T-helper 1 cell treated with Interleukin-12 subunit alpha and Interleukin-12 subunit beta and Interleukin-4 antibody, amounts not matched to agents 30 μg/mL and 1 μg/mL, for 36 hours (primary cell): Measurements from ENCODE around the gene CD74.
"Not testable (repeated sequence)": the region's sequence is repeated elsewhere in the genome, so short reads cannot be mapped to it uniquely, and the experiment has no call there.

Experiments
- H3K27ac Mint-ChIP-seq: one replicate; pipeline ENCODE4 v1.8.0; 2021; ENCODE audit warnings: mild to moderate bottlenecking, mixed read lengths
- H3K27me3 Mint-ChIP-seq: one replicate; pipeline ENCODE4 v1.8.0; 2021; ENCODE audit warnings: low read depth, mixed read lengths
- H3K36me3 Mint-ChIP-seq: one replicate; pipeline ENCODE4 v1.8.0; 2021; ENCODE audit warnings: low read depth, mixed read lengths
- H3K4me1 Mint-ChIP-seq: one replicate; pipeline ENCODE4 v1.8.0; 2021; ENCODE audit warnings: low read depth, mixed read lengths
- H3K4me3 Mint-ChIP-seq: one replicate; pipeline ENCODE4 v1.8.0; 2021; ENCODE audit warnings: mild to moderate bottlenecking, moderate library complexity, mixed read lengths
- H3K9me3 Mint-ChIP-seq: one replicate; pipeline ENCODE4 v1.8.0; 2021; ENCODE audit warnings: mixed read lengths

Gene CD74

DNA sequence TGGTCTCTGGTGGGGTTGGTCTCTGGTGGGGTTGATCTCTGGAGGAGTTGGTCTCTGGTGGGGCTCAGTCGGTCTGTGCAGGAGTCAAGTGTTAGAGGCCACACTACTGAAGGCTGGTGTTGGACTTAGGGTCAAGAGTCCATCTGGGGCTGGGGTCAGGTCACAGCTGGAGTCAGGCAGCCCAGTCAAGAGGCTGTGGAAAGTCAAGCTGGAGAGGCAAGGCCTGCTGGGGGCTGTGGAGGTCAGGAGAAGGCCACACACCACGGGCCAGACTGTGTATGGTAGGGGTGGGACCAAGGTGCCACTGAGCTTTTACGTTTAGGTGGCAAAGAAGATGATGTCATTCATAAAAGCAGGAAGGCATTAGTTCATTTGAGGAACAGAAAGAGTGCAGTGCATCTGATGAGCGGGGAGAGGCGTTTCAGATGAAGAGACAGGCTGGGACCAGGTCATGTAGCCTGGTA is 16.7 kb upstream of the CD74 start:
- H3K27me3 Mint-ChIP-seq: peaks cover 7% of the 10 kb centered on the region
- H3K36me3 Mint-ChIP-seq: no peaks in the 10 kb centered on the region

DNA sequence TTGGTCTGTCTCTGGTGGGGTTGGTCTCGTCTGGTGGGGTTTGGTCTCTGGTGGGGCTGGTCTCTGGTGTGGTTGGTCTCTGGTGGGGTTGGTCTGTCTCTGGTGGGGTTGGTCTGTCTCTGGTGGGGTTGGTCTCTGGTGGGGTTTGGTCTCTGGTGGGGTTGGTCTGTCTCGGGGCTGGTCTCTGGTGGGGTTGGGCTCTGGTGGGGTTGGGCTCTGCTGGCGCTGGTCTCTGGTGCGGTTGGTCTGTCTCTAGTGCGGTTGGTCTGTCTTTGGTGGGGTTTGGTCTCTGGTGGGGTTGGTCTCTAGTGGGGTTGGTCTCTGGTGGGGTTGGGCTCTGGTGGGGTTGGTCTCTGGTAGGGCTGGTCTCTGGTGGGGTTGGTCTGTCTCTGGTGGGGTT is 16.3 kb upstream of the CD74 start:
- H3K4me3 Mint-ChIP-seq: no peak overlapping the region
- no peaks in the 10 kb centered on the region for H3K4me1 Mint-ChIP-seq
- H3K9me3 Mint-ChIP-seq: no peaks in the 10 kb centered on the region
- no peak overlapping the region for H3K27ac Mint-ChIP-seq
- no peaks in the 10 kb centered on the region for H3K36me3 Mint-ChIP-seq
- H3K27me3 Mint-ChIP-seq: peaks cover 7% of the 10 kb centered on the region

More for the DNA sequence above, 16.7 kb upstream of the CD74 start:
- Mint-ChIP-seq H3K9me3 (no peaks in the 10 kb centered on the region), H3K4me1 (no peaks in the 10 kb centered on the region), H3K27ac (no peak overlapping the region), H3K4me3 (no peak overlapping the region)

DNA sequence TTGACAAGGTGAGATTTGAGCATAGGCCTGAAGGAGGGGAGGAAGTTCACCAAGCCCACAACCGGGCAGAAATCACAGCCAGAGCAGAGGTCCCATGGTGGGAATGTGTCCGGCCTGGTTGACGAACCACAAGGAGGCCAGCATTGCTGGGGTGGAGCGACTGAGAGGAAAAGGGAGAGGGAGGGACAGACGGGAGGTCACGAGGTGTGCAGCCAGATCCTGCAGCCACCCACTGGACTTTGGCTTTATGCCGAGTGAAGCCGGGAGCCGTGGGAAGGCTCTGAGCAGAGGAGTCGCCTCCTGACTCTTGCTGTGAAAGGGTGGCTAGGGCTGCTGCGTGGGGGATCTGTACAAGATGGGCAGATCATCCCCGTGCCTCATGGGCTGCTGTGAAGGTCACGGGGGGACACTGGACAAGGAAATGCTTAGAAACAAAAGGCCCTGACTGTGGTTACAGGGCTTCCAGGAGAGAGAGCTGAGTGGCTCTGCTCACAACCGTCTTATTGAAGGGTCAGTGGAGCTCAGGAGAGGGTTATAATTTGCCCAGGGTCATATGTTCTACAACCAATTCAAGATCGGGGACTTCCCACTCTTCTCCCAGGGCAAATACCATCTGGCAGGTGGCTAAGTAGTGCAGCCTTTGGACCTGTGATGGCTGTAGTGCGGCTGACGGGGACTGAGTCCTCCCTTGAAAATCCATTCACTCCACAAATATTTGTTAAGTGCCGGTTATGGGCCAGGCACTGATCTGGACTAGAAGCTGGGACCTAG is 15.6 kb upstream of the CD74 start:
- no peak overlapping the region for H3K27ac Mint-ChIP-seq
- no peaks in the 10 kb centered on the region for H3K4me1 Mint-ChIP-seq
- no peak overlapping the region for H3K4me3 Mint-ChIP-seq
- no peaks in the 10 kb centered on the region for H3K36me3 Mint-ChIP-seq
- H3K27me3 Mint-ChIP-seq: peaks cover 7% of the 10 kb centered on the region
- H3K9me3 Mint-ChIP-seq: no peaks in the 10 kb centered on the region

DNA sequence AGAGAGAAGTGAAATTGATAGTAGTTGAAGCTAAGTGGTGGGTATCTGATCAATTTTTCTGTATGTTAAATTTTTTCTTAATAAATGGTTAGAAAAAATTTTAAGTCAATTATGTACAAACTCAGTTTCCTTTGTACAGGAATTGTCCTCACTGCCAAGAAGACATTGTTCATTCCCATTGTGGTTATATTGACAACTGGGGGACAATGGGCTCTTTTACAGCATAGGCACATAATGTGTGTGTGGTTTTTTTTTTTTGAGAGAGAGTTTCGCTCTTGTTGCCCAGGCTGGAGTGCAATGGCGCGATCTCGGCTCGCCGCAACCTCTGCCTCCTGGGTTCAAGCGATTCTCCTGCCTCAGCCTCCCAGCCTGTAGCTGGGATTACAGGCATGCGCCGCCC is 13.5 kb upstream of the CD74 start:
- not testable (repeated sequence) for H3K27ac Mint-ChIP-seq, H3K27me3 Mint-ChIP-seq, H3K4me3 Mint-ChIP-seq, H3K36me3 Mint-ChIP-seq, H3K4me1 Mint-ChIP-seq, H3K9me3 Mint-ChIP-seq

DNA sequence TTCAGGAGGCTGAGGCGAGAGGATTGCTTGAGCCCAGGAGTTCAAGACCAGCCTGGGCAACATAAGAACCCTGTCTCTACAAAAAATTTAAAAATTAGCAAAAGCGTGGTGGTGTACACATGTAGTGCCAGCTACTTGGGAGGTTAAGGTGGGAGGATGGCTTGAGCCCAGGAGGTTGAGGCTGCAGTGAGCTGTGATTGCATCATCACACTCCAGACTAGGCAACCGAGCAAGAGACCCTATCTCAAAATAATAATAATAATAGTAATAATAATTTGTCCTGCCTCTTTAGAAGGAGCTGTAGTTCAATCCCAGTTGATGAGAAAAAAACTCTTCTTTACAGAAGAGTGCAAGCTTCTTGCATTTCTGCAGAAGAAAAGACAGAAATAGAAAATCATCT is 10.0 kb upstream of the CD74 start:
- peaks cover 4% of the 10 kb centered on the region for H3K4me1 Mint-ChIP-seq
- H3K27me3 Mint-ChIP-seq: peaks cover 18% of the 10 kb centered on the region
- H3K9me3 Mint-ChIP-seq: no peaks in the 10 kb centered on the region
- H3K36me3 Mint-ChIP-seq: no peaks in the 10 kb centered on the region
- no peak overlapping the region for H3K27ac Mint-ChIP-seq
- no peak overlapping the region for H3K4me3 Mint-ChIP-seq

DNA sequence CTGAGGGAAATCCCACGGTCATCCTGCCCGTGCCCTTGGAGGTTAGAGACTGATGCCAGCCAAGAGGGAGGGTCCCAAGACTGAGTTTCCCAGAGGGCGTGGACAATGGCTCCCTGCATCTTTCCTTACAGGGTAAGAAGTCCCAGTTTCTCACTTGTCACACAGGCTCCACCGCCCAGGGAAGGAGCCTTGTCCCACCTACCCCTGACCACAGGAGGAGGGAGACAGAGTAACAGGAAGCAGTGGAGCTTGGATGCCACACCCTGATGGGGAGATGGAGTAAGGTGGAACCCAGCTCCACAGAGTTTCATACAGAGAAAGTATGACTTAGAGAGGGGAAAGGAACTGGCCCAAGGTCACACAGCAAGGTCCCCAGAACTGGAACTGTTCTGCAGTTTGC is 9.4 kb upstream of the CD74 start:
- H3K4me1 Mint-ChIP-seq: peaks cover 4% of the 10 kb centered on the region
- no peak overlapping the region for H3K4me3 Mint-ChIP-seq
- H3K36me3 Mint-ChIP-seq: no peaks in the 10 kb centered on the region
- no peaks in the 10 kb centered on the region for H3K9me3 Mint-ChIP-seq
- H3K27ac Mint-ChIP-seq: no peak overlapping the region
- peaks cover 18% of the 10 kb centered on the region for H3K27me3 Mint-ChIP-seq

DNA sequence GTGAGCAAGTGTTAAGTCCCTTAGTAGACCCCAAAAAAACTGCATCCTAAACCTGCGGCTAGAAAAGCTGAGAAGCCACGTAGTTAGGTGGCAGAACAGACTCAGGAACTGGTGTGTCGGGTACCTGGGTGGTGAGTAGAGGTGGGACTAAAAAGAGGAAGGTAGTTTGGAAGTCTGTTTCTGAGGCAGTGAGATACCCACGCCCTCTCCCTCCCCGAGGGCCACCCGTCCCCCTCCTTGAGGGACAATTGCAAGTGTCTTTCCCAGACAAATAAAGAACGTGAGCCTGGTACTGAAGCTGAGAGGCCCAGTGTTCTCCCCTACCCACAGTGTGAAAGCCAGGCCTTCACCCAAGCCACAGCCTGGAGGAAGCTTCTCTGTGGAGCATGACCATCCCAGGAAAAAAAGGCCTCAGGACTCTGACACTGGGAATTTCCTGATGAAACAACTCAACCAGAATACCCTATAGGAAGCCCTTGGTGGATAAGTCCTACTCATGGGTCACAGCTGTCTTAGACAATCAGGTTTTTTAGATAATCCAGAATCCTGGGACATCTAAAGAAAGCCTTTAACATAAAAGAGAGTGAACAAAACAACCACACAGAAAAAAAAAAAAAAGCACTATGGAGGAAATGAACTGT is 7.0 kb upstream of the CD74 start:
- H3K27ac Mint-ChIP-seq: no peak overlapping the region
- H3K27me3 Mint-ChIP-seq: peaks cover 14% of the 10 kb centered on the region
- H3K4me1 Mint-ChIP-seq: peaks cover 4% of the 10 kb centered on the region
- H3K36me3 Mint-ChIP-seq: no peaks in the 10 kb centered on the region
- no peak overlapping the region for H3K4me3 Mint-ChIP-seq
- no peaks in the 10 kb centered on the region for H3K9me3 Mint-ChIP-seq

DNA sequence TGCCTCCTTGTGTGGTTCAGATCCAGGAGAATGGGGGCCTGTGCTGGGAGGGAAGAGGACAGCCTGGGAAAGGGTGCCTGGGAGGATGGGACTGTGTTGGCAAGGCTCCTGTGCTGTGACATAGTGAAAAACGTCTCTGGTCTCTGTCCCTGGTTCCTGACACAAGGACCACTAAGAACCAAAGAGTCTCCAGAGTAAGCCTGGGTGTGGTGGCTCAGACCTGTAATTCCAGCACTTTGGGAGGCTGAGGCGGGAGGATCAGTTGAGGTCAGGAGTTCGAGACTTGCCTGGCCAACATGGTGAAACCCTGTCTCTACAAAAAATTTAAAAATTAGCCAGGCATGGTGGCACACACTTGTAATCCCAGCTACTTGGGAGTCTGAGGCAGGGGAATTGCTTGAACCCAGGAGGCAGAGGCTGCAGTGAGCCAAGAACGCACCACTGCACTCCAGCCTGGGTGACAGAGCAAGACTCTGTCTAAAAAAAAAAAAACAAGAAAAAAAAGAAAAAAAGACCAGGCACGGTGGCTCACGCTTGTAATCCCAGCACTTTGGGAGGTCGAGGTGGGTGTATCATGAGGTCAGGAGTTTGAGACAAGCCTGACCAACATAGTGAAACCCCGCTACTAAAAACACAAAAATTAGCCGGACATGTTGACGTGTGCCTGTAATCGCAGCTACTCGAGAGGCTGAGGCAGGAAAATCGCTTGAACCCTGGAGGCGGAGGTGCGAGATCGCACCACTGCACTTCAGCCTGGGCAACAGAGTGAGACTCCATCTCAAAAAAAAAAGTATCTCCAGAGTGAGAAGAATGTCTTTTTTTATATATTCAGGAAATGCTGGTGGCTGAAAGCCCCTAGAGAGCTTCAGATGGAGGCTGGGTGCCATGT is 1.4 kb upstream of the CD74 start:
- H3K4me1 Mint-ChIP-seq: peaks cover 33% of the 10 kb centered on the region
- peaks cover 27% of the 10 kb centered on the region for H3K36me3 Mint-ChIP-seq
- H3K27me3 Mint-ChIP-seq, H3K4me3 Mint-ChIP-seq, H3K9me3 Mint-ChIP-seq: not testable (repeated sequence)
- H3K27ac Mint-ChIP-seq: peak overlapping the region; percentile 97

DNA sequence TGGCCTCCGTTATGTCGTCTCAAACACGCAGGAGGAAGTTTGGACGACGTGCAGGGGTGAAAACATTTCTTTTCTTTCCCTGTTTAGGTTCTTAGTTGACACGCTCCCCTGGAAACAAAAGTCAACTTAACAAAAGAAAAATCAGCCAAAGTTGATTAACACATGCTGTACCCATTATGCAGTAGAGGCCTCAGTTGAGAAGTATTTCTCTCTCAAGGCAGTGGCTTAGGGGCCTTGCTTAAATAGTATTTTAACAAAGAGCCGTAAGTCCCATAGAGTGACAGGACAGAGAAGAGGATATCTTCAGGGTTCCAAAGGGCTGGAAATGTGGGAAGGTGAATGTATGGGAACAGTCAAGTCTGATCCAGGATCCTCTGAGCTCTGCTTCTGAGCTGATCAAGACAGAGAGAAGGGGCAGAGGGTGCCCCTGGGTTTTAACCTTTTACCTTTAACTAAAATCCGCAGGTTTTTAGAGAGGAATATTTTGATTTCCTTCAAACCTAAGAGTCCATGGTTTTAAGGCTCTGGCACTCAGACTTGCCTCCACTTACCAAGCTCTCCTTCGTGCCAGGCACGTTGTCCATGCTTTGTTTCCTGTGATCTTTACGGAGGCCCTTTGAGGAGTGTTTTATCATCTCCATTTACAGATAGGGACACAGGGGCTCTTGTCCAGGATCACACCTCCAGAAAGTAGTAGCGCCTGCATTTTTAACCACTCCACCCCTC is 629 bp upstream of the CD74 start:
- H3K9me3 Mint-ChIP-seq: no peaks in the 10 kb centered on the region
- H3K27ac Mint-ChIP-seq: peak overlapping the region; percentile 97
- peaks cover 32% of the 10 kb centered on the region for H3K36me3 Mint-ChIP-seq
- peak overlapping the region; percentile 95 for H3K4me3 Mint-ChIP-seq
- H3K4me1 Mint-ChIP-seq: peaks cover 37% of the 10 kb centered on the region
- H3K27me3 Mint-ChIP-seq: no peaks in the 10 kb centered on the region

DNA sequence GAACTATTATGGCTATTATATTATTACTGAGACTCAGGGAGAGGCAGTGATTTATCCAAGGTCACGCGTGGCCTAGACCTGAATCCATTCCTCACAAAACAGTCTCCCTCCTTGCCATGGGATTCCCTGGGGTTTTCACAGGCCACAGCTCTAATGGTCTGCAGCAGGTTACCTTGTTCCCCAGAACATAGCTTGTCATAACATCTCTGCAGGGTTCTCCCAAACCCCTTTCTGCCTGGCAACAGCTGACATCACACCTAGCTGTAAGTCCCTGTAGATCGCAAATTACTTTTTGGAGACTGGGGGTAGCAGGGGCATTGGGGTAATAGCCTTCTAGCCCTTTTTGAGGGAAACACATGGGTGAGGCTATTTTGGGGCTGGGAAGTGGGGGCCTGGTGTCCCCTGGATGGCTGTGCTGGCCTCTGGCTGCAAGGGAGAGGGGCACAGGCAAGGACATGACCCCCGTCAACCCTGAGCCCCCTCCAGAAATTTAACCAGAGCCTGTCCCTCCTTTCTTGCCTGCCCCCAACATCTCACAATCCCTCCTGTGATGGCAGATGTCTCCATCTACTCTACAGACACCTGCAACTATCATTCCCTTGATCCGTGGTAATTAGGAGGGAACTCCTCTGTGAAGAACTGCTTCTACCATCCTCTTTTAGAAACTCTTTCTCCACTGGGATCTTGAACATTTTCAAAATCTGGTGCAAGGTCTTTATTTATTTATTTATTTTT is 1.3 kb downstream of the CD74 start:
- Mint-ChIP-seq H3K27me3 (no peaks in the 10 kb centered on the region), H3K4me1 (peaks cover 40% of the 10 kb centered on the region), H3K4me3 (peak overlapping the region; percentile 95), H3K27ac (peak overlapping the region; percentile 97), H3K9me3 (no peaks in the 10 kb centered on the region), H3K36me3 (peaks cover 40% of the 10 kb centered on the region)

DNA sequence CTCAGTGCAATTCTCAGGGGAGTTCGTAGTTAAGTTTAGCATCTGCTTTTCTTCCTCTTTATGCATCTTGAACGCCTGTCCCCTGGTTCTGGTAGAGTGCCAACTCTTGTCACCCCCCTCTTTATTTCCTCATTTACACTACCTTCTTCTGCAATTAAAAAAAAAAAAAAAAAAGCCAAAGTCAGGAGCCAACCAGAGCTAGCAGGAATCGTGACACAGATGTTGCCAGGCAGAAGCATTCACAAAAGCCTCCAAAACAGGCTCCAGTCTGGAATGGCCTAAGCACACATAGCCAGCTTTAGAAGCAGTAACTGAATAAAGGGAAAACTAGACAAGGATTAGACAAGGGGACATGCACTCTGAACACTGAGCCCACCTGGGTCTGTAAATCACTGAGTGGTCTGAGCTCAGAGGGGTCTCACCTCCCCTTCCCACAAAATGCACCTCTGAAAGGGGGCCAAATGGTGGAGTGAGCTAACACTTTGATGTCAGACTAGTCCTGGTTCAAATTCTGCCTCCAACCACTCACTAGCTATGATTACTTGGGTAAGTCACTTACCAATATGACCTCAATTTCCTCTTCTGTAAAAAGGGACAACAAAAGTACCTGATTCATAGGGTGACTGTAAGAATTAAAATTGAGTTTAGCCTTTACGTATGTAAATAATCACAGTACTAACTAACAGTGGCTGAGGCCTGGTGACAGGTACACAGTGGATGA is 2.0 kb downstream of the CD74 start:
- Mint-ChIP-seq H3K27ac (peak overlapping the region; percentile 97), H3K27me3 (no peaks in the 10 kb centered on the region), H3K4me3 (peak overlapping the region; percentile 95), H3K4me1 (peaks cover 40% of the 10 kb centered on the region), H3K36me3 (peaks cover 45% of the 10 kb centered on the region), H3K9me3 (no peaks in the 10 kb centered on the region)

DNA sequence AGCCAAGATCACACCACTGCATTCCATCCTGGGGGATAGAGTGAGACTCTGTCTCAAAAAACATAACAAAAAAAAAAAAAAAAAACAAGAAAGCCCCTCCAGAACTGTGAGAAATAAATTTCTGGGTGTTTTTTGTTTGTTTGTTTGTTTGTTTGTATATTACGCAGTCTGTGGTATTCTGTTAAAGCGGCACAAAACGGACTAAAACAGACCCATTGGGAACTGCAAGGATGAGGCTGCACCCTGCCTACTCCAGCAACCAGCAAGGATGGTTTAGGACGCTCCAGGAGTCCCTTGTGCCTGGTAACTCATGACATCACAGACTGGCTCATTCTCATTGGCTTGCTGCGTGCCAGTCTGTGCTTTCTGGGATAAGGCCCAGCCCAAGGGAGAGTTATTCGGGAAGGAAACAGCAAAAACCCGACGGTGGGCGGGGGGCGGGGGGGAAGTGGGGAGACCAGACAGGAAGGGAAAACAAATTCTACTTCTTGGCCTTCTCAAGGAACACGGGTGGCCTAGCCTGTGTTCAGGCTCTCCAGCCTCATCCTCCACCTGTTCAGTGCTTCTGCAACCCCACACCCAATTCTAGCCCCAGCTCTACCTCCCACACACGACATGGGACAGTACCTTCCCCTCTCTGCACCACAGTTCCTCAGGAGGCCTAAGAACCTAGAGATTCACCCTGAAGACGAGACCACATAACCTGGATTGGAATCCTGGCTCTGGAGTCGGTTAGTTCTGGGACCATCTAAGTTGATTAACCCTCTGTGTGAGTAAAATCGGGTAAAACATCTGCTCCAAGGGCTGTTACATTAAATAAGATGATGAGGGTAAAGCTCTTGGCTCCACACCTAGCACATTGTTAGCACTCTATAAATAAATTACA is 2.8 kb downstream of the CD74 start:
- peaks cover 45% of the 10 kb centered on the region for H3K36me3 Mint-ChIP-seq

More for the DNA sequence above, 2.8 kb downstream of the CD74 start:
- H3K4me1 Mint-ChIP-seq: peaks cover 40% of the 10 kb centered on the region
- H3K9me3 Mint-ChIP-seq: no peaks in the 10 kb centered on the region
- H3K27ac Mint-ChIP-seq: peak overlapping the region; percentile 97
- no peaks in the 10 kb centered on the region for H3K27me3 Mint-ChIP-seq
- peak overlapping the region; percentile 95 for H3K4me3 Mint-ChIP-seq
